ENCODE results near the gene VAV3. TPM values are rescaled to one million over a fixed set of nuclear protein-coding genes. Genes with fewer than 3 reads are reported as not detected.

Gene VAV3
- total and polyA plus RNA-seq, 9 of the 15 experiments (the other 6 are each of a cell fraction or from before 2014, with no cell fraction given) = not detected

DNA sequence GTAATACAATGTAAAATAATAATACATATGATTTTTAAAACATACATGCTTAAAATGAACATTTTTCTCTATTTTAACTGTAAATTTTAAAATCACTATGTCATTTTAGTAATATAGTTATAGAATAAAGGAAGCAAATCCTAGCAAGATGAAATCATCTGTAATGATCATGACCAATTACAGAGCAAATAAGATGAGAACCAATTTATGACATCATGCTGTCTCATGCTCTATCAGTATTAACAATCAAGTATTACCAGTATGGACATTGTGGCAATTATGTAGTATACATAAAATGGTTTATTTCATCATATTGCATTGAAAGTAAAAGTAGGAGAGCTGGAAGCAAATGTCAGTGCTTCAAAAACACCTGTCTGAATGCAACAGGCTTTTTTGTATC is 255.0 kb downstream of the VAV3 start:
- H4K20me1 ChIP-seq (replicated peaks; ENCODE audit: control insufficient read depth, insufficient read depth, low read length) = no peaks in the 10 kb centered on the region
- no peak for FAIRE-seq
- TF ChIP-seq ZFP30 (CRISPR knock-in tag; IDR thresholded peaks at IDR 0.05; ENCODE audit: borderline replicate concordance) (no peak), MEIS2 (IDR thresholded peaks at IDR 0.05; ENCODE audit: partially characterized antibody) (no peak), DDX20 (tag; IDR thresholded peaks at IDR 0.05; ENCODE audit: low read depth) (no peak), POLR2G (IDR thresholded peaks at IDR 0.05; ENCODE audit: low read depth, low read length) (no peak), ELF4 (CRISPR knock-in tag; IDR thresholded peaks at IDR 0.05) (no peak), MECOM (CRISPR knock-in tag; IDR thresholded peaks at IDR 0.05) (no peak)
- TF ChIP-seq, protein P1, sequence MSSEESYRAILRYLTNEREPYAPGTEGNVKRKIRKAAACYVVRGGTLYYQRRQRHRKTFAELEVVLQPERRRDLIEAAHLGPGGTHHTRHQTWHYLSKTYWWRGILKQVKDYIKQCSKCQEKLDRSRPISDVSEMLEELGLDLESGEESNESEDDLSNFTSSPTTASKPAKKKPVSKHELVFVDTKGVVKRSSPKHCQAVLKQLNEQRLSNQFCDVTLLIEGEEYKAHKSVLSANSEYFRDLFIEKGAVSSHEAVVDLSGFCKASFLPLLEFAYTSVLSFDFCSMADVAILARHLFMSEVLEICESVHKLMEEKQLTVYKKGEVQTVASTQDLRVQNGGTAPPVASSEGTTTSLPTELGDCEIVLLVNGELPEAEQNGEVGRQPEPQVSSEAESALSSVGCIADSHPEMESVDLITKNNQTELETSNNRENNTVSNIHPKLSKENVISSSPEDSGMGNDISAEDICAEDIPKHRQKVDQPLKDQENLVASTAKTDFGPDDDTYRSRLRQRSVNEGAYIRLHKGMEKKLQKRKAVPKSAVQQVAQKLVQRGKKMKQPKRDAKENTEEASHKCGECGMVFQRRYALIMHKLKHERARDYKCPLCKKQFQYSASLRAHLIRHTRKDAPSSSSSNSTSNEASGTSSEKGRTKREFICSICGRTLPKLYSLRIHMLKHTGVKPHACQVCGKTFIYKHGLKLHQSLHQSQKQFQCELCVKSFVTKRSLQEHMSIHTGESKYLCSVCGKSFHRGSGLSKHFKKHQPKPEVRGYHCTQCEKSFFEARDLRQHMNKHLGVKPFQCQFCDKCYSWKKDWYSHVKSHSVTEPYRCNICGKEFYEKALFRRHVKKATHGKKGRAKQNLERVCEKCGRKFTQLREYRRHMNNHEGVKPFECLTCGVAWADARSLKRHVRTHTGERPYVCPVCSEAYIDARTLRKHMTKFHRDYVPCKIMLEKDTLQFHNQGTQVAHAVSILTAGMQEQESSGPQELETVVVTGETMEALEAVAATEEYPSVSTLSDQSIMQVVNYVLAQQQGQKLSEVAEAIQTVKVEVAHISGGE (CRISPR knock-in tag; IDR thresholded peaks at IDR 0.05) = peak in 1 of 3 experiments; percentile 28; a peak in 1 of 6 replicates
- TF ChIP-seq, protein P2, sequence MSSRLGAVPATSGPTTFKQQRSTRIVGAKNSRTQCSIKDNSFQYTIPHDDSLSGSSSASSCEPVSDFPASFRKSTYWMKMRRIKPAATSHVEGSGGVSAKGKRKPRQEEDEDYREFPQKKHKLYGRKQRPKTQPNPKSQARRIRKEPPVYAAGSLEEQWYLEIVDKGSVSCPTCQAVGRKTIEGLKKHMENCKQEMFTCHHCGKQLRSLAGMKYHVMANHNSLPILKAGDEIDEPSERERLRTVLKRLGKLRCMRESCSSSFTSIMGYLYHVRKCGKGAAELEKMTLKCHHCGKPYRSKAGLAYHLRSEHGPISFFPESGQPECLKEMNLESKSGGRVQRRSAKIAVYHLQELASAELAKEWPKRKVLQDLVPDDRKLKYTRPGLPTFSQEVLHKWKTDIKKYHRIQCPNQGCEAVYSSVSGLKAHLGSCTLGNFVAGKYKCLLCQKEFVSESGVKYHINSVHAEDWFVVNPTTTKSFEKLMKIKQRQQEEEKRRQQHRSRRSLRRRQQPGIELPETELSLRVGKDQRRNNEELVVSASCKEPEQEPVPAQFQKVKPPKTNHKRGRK (tag; IDR thresholded peaks at IDR 0.05) = no peak
- CTCF ChIA-PET (ENCODE audit: low intra/inter-chr PET ratio) = no interaction called here
- no peaks in the 10 kb centered on the region for H3K4me1 ChIP-seq (replicated peaks in 1 of 2; ENCODE audit: control insufficient read depth in 2 of 2, insufficient read depth in 2 of 2, low read length in 2 of 2)
- ATAC-seq = no peak
- intact Hi-C loops (cut with micrococcal nuclease) = no loop called here
- no peaks in the 10 kb centered on the region for H3K9me1 ChIP-seq (ENCODE audit: control insufficient read depth, insufficient read depth, low read length)
- H3K27ac ChIP-seq (ENCODE audit: extremely low read depth, low read depth, low read length) = no peak overlapping the region
- H2AFZ ChIP-seq (ENCODE audit: low read depth, low read length) = no peak overlapping the region
- no peak overlapping the region for H3K9ac ChIP-seq (ENCODE audit: insufficient read depth in 1 of 2, low read depth in 2 of 2, low read length in 2 of 2)
- no peaks in the 10 kb centered on the region for H3K9me3 ChIP-seq (replicated peaks; ENCODE audit: control insufficient read depth, insufficient read depth, low read depth, low read length)
- DNase-seq (ENCODE audit: extremely low read depth in 1 of 4, low spot score in 3 of 4) = no peak
- in situ Hi-C loops (cut with MboI) = no loop called here
- no peaks in the 10 kb centered on the region for H3K79me2 ChIP-seq (ENCODE audit: control insufficient read depth, insufficient read depth, low read length)
- POLR2A ChIA-PET = no interaction called here
- H3K4me2 ChIP-seq (ENCODE audit: insufficient read depth, low read length) = no peak overlapping the region
- no peak overlapping the region for H3K4me3 ChIP-seq
- H3K36me3 ChIP-seq (ENCODE audit: control insufficient read depth, insufficient read depth, low read length) = no peaks in the 10 kb centered on the region
- no TSS peak for BruUV-seq (replicated peaks)
- H3K27me3 ChIP-seq (ENCODE audit: control insufficient read depth in 2 of 2, insufficient read depth in 2 of 2, low read length in 2 of 2) = no peaks in the 10 kb centered on the region
